HUDEP-2 (cell line): ENCODE data around the gene CC2D2B.
"Not testable (repeated sequence)": the region's sequence is repeated elsewhere in the genome, so short reads cannot be mapped to it uniquely, and the experiment has no call there.

Experiments
- DNase-seq, 76 experiments: peaks; one replicate each; lab custom pipeline; 2025; ENCODE audit not compliant: unreplicated experiment in 76 of 76; lab: John Stamatoyannopoulos, UW

The CC2D2B gene

GRCh38 chr10:96014473-96015102 lies 106.8 kb downstream of the CC2D2B start:
- DNase-seq = peak in 1 of 76 experiments; percentile 5

DNA sequence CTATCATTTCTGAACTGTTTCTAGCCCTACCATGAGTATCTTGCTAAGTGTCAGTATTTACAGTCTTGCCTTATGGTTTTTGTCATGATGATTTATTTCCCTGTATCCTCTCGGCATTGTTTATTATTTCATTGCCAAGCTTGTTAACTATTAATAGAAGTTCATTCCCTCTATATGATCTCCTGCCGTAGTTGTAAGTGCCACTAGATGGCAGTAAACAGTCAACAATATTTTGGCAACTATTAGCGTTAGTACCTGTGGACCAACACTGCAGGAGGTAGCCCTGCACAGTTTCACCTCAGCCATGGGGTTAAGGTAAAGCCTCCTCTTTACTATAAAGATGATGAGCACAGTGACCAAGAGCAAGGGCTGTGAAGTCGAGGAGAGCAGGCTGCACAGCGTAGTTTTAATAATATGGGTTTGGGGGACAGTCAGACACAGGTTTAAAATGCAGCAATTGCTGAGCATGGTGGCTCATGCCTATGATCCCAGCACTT lies 109.5 kb downstream of the CC2D2B start:
- DNase-seq = peak in 30 of 76 experiments; percentile 0 to 54 (median 36)

GRCh38 chr10:96021332-96021731 lies 113.6 kb downstream of the CC2D2B start:
- DNase-seq = no peak

- DNase-seq = no peak
Measured at GRCh38 chr10:96022739-96023138, 115.0 kb downstream of the CC2D2B start.

GRCh38 chr10:96023168-96023567 lies 115.4 kb downstream of the CC2D2B start:
- no peak for DNase-seq

DNA sequence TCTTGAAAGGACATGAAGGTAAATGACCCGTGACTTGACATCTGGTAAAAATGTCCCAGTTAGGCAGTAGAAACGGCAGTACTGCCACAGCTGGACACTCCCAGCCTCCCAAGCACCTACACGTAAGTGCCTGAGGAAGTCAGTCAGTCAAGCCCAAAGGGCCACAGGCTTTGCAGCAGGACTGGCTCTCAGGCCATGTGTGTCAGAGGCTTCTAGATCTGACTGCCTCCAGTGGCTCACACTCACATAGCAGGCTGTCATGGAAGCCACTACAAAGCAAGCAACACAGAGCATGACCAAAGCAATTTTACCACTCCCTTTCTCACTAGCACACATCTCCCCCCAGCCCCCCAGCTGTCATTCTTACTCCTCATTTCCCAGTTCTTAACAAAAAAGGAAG lies 117.8 kb downstream of the CC2D2B start:
- peak in 19 of 76 experiments; percentile 3 to 40 (median 10) for DNase-seq

GRCh38 chr10:96034625-96035024 lies 126.8 kb downstream of the CC2D2B start:
- DNase-seq = no peak

GRCh38 chr10:96038476-96039387 lies 131.0 kb downstream of the CC2D2B start:
- no peak for DNase-seq

GRCh38 chr10:96041146-96041545 lies 133.4 kb downstream of the CC2D2B start:
- no peak for DNase-seq

- DNase-seq = peak in 73 of 76 experiments; percentile 17 to 88 (median 65)
Measured at GRCh38 chr10:96043033-96043892, 135.5 kb downstream of the CC2D2B start, which contains the start of gene CCNJ. Gene CCNJ, plus strand, starts transcription at chr10:96043583. Its CDS starts 811 bp downstream, at chr10:96044394.

GRCh38 chr10:96043893-96044715 lies 136.3 kb downstream of the CC2D2B start:
- peak in 46 of 76 experiments; percentile 3 to 63 (median 35) for DNase-seq

DNA sequence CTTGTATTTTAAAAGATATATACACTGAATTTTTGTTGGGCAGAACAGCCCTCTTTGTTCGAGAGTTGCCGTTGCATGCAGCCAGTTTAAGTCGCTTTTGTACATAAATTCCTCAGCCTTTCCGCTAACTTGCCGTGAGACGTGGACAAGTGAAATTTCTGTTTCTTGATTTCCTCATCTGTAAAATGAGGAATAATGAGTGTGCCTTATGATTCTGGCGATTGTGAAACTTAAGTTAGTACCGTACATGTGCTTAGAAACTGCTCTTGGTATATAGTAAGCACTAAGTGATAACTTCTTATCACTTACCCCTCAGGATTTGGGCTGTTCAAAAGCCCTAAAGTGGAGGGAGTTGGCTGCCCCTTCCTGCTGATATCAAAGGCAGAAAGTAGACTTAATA lies 137.0 kb downstream of the CC2D2B start:
- DNase-seq = peak in 19 of 76 experiments; percentile 4 to 59 (median 17)

DNA sequence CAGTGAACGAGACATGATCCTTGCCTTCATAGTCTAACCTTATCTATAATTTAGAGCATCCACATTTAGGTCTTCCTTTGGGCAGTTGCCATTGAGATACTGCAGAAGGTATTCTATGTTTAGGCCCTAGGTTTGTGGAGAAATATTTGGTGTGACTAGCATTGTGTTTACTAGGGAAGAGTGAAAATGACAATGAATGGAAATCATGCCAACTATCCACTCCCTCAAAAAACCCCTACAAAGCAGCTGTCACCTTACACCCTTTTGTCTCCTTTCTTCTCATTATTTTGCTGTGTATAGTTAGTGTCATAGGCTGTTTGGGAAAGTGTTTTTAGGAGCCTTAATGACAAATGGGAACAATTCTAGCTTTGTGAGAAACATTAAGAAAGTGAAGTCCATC lies 138.8 kb downstream of the CC2D2B start:
- DNase-seq = no peak

DNA sequence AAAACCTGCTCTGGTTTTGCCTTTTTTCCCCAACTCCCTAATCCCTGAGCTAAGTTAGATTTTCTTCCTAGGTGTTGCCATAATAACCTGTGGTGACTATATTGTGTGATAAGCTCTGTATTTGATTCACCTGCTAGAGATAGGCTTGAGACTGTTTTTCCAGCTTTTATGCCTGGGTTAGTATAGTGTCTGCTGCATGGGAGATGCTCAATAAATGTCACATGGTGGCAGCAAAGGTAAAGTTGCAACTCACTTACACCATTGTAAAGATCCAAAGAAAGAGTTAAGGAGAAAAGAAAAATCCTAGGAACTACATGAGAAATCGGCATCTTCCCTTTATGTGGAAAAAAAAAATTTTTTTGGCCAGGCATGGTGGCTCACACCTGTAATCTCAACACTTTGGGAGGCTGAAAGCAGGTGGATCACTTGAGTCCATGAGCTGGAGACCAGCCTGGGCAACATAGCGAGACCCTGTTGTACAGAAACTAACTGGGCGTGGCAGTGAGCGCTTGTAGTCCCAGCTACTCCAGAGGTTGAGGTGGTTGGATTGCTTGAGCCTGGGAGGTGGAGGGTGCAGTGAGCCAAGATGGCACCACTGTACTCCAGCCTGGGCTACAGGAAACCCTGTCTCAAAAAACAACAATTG lies 139.4 kb downstream of the CC2D2B start:
- no peak for DNase-seq

GRCh38 chr10:96047925-96048324 lies 140.2 kb downstream of the CC2D2B start:
- not testable (repeated sequence) for DNase-seq

DNA sequence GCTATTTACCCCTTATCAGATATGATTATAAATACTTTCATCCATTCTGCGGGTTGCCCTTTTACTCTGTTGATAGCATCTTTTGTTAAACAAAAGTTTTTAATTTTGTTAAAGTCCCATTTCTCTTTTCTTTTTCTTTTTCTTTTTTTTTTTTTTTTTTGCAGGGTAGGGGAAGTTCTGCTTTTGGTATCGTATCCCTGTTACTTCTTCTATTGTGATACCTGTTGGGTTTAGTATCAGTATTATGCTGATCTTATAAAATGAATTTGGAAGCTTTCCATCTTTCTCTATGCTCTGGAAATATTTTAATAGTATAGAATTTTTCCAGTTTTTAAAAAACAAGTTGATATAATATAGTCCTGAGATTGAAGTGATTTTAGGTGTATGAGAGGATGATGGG lies 141.6 kb downstream of the CC2D2B start:
- DNase-seq = no peak

DNA sequence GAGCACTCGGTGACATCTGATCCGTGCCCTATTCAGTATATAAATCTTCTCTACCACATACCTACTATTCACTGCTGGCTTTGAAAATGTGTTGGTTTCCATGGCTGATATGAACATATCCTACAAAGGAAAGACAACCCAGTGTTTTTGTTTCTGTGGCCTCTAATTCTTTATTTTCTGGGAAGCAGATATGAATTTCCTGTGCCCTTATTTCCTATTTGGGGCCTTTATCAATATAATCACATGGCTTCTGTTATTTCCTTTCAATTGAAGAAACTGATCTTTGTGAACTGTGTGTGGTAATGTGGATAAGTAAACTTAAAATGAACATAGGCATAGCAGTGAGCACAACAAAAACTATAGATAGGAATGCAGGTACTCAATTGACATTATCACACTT lies 146.2 kb downstream of the CC2D2B start:
- no peak for DNase-seq

- DNase-seq = no peak
Measured at GRCh38 chr10:96056787-96057186, 149.0 kb downstream of the CC2D2B start.

DNA sequence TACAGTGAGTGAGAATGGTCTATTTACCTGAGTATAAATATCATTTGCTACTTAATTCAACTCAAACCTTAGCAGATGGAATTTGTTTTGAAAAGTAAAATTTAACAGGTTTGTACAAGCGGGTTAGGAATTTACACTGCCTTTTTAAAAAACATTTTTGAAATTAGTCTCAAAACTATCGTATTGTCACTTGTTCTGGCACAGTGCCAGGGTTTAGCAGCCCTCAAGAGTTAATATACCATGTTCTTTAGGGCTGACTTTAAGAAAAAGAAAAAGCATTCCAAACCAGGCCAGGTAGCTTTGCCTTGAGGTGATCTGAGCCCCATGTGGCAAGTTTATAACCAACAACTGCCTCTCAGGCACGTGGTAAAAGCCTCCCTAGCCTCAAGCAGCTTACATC lies 153.5 kb downstream of the CC2D2B start:
- no peak for DNase-seq
